GM12891 (cell line): ENCODE results near the gene PLA2G4F.

Experiments
- POLR2A ChIP-seq: IDR thresholded peaks from 2 replicates; pipeline ENCODE4 v1.6.1; 2011; ENCODE audit warnings: low read depth, low read length, control low read depth
- POLR2AphosphoS5 ChIP-seq: IDR thresholded peaks from 2 replicates; pipeline ENCODE4 v1.6.1; 2011; ENCODE audit warnings: low read depth, low read length, control low read depth

DNA sequence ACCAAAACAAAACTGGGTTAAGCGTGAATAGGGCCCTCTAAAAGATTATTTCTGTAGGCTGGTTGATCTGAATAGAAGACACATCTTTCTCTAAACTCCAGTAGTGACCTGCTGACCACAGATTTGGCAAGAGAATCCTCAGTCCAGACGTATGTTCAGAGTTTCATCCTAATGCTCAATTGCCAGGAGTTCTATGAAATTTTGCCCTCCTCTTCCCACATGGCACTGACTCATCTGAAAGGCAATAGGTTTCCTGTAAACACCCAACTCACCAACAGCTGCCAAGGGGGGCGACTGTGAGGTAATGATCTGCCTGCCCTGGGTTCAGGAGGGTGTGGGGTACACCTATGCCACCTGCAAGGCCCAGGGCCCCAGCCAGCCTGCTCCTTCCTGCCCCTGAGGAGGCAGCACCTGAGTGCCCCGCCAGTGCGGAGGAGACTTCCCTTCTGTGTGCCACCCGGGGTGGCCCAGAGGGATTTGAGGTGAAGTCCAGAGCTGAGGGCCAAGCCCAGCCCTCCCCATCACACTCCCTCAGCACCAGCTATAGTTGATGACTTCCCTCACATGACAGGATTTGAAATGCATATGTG, 53.7 kb downstream of the PLA2G4F start:
- TF ChIP-seq POLR2AphosphoS5 (no peak), POLR2A (no peak)
